Sigmoid colon (tissue), 7 donors: Measurements from ENCODE around the gene PLA2G10. TPM values are rescaled to one million over a fixed set of nuclear protein-coding genes. Genes with fewer than 3 reads are reported as not detected.

ENCODE experiments used
- DNase-seq: peaks from one replicate; pipeline ENCODE4 v3.0.0-alpha.2; 2019
- H3K27ac ChIP-seq, 4 donors: fragments of 200-600 bp; sonication (generic); one replicate each; pipeline ENCODE4 v1.5.1; 2016 to 2019; ENCODE audit warnings: mild to moderate bottlenecking in 1 of 4
- H3K27me3 ChIP-seq, 3 donors: fragments of 200-600 bp; sonication (generic); one replicate each; pipeline ENCODE4 v1.5.1; 2019; ENCODE audit warnings: mild to moderate bottlenecking in 1 of 3
- H3K36me3 ChIP-seq, 4 donors: fragments of 200-600 bp; sonication (generic); one replicate each; pipeline ENCODE4 v1.5.1; 2016 to 2019
- H3K4me1 ChIP-seq, 4 donors: fragments of 200-600 bp; sonication (generic); one replicate each; pipeline ENCODE4 v1.5.1; 2017 to 2019
- H3K4me3 ChIP-seq, 4 donors: fragments of 200-600 bp; sonication (generic); one replicate each; pipeline ENCODE4 v1.5.1; 2017 to 2019; ENCODE audit warnings: mild to moderate bottlenecking in 2 of 4, moderate library complexity in 1 of 4
- H3K9me3 ChIP-seq, 4 donors: fragments of 200-600 bp in 3 of 4; sonication (generic) in 3 of 4; one replicate each; pipeline versions ENCODE4 v1.5.1 to v1.6.1; 2013 to 2019
- EP300 ChIP-seq, 4 donors: sonication (generic); formaldehyde crosslinking; IDR thresholded peaks; one replicate each; pipeline ENCODE4 v1.6.1; 2017; ENCODE audit warnings: antibody characterized with exemption in 4 of 4
- POLR2A ChIP-seq, 2 donors: fragments of 450-650 bp; IDR thresholded peaks; one replicate each; pipeline ENCODE4 v1.6.1; 2016; ENCODE audit warnings: antibody characterized with exemption in 2 of 2, mild to moderate bottlenecking in 2 of 2, moderate library complexity in 2 of 2
- POLR2AphosphoS5 ChIP-seq, 4 donors: sonication (generic); formaldehyde crosslinking; IDR thresholded peaks; one replicate each; pipeline ENCODE4 v1.6.1; 2017; ENCODE audit warnings: antibody characterized with exemption in 4 of 4
- WGBS, 2 donors: extraction: QIAGEN DNeasy Blood & Tissue Kit; methylation state at CpG; one replicate each; pipeline ENCODE4 v1.1.7; 2013; 5-methylcytosine and 5-hydroxymethylcytosine counted together
- intact Hi-C: fragments of 100-400 bp; cut with DNase I; formaldehyde crosslinking; loops from one replicate; pipeline ENCODE4 v1.15.1; 2023
- polyA plus RNA-seq, 3 donors: library from polyadenylated mRNA; stranded (reverse); fragments of 200-250 nt; gene quantifications; one replicate each; pipeline ENCODE4 v1.2.3, GENCODE V29; 2013
- total RNA-seq, 4 donors: library from RNA; depleted of rRNA; stranded (reverse); fragments of >200 nt; gene quantifications; one replicate each; pipeline ENCODE4 v1.1.0, GENCODE V29; 2016
- TF ChIP-seq, protein P1 (sequence below), 4 experiments: fragments of 450-650 bp in 3 of 4; fragments of 200-600 bp in 1 of 4; IDR thresholded peaks; one replicate each; pipeline ENCODE4 v1.5.1; 2016 to 2019; ENCODE audit warnings: antibody characterized with exemption in 4 of 4, mild to moderate bottlenecking in 3 of 4, moderate library complexity in 2 of 4
- donor health status: healthy with polysubstance abuse.
- donor health status: Bipolar disorder and iron deficiency.
- donor health status: healthy.

Gene PLA2G10
- total and polyA plus RNA-seq, 7 donors = 22.7 to 29.4 (median 27.5) TPM; not detected in 4

DNA sequence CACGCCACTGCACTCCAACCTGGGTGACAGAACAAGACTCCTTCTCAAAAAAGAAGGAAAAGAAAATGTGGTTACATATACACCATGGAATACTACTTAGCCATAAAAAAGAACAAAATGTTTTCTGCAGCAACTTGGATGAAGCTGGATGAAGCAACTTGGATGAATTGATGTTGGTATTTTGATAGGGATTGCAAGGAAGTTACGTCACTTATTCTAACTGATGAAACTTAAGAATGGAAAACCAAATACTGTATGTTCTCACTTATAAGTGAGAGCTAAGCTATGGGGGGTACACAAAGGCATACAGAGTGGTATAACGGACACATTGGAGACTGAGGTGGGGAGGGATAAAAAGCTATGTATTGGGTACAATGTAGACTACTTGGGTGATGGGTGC, 17.5 kb downstream of the PLA2G10 start:
- H3K4me1 ChIP-seq = no peaks in the 10 kb centered on the region
- H3K36me3 ChIP-seq = no peaks in the 10 kb centered on the region
- TF ChIP-seq POLR2A (IDR thresholded peaks at IDR 0.05) (no peak), POLR2AphosphoS5 (IDR thresholded peaks at IDR 0.05) (no peak)
- 94 to 95% methylated on average over 3 of the region's 3 CpGs for WGBS, 2 donors
- DNase-seq = no peak
- intact Hi-C loops = no loop called here
- no peaks in the 10 kb centered on the region for H3K27me3 ChIP-seq
- no peaks in the 10 kb centered on the region for H3K9me3 ChIP-seq
- no peak overlapping the region for H3K27ac ChIP-seq
- H3K4me3 ChIP-seq = no peak overlapping the region

DNA sequence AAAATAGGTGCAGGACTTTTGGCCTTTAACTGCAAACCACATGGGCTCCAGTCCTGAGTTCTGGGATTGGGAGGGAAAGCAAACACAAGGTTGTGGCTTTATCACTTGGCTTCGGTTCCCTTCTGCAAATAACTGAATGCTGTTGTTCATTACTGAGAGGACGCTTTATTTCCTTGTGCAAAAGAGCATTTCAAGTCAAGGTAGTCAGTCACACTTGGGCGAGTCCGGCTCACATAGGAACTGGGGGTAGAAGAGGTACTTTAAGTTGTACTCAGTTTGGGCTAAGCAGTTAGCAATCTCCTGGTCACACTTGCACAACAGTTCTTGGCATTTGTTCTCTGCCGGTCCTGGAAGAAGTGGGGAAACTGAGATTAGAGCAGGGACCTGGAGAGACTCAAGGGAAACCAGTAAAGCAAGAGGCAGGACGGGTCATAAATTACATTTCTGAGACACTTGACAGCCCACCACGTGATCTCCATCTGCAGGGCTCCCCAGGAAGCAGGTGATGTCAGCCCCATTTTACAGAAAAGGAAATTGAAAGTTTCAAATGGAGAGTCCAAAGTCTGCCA, 21.6 kb downstream of the PLA2G10 start:
- peaks cover 0 to 19% (median 10%) of the 10 kb centered on the region in 4 donors for H3K36me3 ChIP-seq
- no peak overlapping the region for H3K4me3 ChIP-seq
- intact Hi-C loops = no loop called here
- H3K4me1 ChIP-seq = no peaks in the 10 kb centered on the region
- H3K9me3 ChIP-seq = no peaks in the 10 kb centered on the region
- DNase-seq = no peak
- TF ChIP-seq EP300 (IDR thresholded peaks at IDR 0.05) (no peak), POLR2A (IDR thresholded peaks at IDR 0.05) (no peak), POLR2AphosphoS5 (IDR thresholded peaks at IDR 0.05) (no peak)
- TF ChIP-seq, protein P1, sequence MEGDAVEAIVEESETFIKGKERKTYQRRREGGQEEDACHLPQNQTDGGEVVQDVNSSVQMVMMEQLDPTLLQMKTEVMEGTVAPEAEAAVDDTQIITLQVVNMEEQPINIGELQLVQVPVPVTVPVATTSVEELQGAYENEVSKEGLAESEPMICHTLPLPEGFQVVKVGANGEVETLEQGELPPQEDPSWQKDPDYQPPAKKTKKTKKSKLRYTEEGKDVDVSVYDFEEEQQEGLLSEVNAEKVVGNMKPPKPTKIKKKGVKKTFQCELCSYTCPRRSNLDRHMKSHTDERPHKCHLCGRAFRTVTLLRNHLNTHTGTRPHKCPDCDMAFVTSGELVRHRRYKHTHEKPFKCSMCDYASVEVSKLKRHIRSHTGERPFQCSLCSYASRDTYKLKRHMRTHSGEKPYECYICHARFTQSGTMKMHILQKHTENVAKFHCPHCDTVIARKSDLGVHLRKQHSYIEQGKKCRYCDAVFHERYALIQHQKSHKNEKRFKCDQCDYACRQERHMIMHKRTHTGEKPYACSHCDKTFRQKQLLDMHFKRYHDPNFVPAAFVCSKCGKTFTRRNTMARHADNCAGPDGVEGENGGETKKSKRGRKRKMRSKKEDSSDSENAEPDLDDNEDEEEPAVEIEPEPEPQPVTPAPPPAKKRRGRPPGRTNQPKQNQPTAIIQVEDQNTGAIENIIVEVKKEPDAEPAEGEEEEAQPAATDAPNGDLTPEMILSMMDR (IDR thresholded peaks at IDR 0.05) = no peak
- WGBS, 2 donors = 13 to 48% methylated on average over 7 of the region's 7 CpGs
- H3K27ac ChIP-seq = no peak overlapping the region
- no peaks in the 10 kb centered on the region for H3K27me3 ChIP-seq

DNA sequence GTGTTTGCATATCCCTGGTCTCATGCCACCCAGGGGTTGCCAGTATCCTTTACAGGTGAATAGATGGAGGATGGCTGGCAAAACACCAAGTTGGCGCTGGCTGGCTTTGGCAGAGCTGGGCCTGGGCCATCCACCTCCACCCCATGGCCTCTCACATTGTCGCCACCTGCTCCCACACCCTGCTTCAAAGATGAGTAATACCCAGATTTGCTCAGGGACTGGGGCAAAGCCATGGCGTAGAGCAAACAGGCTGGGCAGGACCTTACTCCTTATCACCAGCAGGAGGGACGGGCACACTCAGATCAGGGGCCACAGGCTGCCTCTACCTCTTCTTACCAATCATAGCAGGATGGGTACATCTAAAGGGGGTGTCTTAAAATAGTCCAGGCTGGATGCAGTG, 24.3 kb downstream of the PLA2G10 start:
- Histone ChIP-seq H3K9me3 (no peaks in the 10 kb centered on the region), H3K27ac (no peak overlapping the region), H3K4me3 (no peak overlapping the region), H3K4me1 (no peaks in the 10 kb centered on the region), H3K27me3 (no peaks in the 10 kb centered on the region), H3K36me3 (peaks cover 13 to 46% (median 29%) of the 10 kb centered on the region in 4 donors)
- 22 to 71% methylated on average over 4 of the region's 4 CpGs for WGBS, 2 donors
- no peak for DNase-seq
- no peak for TF ChIP-seq EP300 (IDR thresholded peaks at IDR 0.05)
- peak in 1 of 4 donors; percentile 26 for TF ChIP-seq POLR2AphosphoS5 (IDR thresholded peaks at IDR 0.05)
- TF ChIP-seq, protein P1 (IDR thresholded peaks at IDR 0.05) = peak in 1 of 4 experiments; percentile 12
- TF ChIP-seq POLR2A (IDR thresholded peaks at IDR 0.05) = no peak
- intact Hi-C loops = no loop called here

GRCh38 chr16:14668556-14669223, 25.4 kb downstream of the PLA2G10 start:
- no peak overlapping the region for H3K27ac ChIP-seq
- intact Hi-C loops = no loop called here
- 20 to 63% methylated on average over 7 of the region's 7 CpGs for WGBS, 2 donors

More at GRCh38 chr16:14668556-14669223, 25.4 kb downstream of the PLA2G10 start:
- Histone ChIP-seq H3K27me3 (no peaks in the 10 kb centered on the region), H3K4me1 (no peaks in the 10 kb centered on the region), H3K36me3 (peaks cover 18 to 57% (median 38%) of the 10 kb centered on the region in 4 donors), H3K9me3 (no peaks in the 10 kb centered on the region), H3K4me3 (no peak overlapping the region)
- TF ChIP-seq EP300 (IDR thresholded peaks at IDR 0.05) (no peak), POLR2A (IDR thresholded peaks at IDR 0.05) (no peak), POLR2AphosphoS5 (IDR thresholded peaks at IDR 0.05) (no peak)
- TF ChIP-seq, protein P1 (IDR thresholded peaks at IDR 0.05) = no peak
- no peak for DNase-seq
